ENCODE measurements around the gene PCK2. TPM values are rescaled to one million over a fixed set of nuclear protein-coding genes. Genes with fewer than 3 reads are reported as not detected.

PCK2 gene
- total and polyA plus RNA-seq, 2 of the 13 experiments (the other 11 are each of a cell fraction or from before 2014, with no cell fraction given), result 129 to 272 TPM

GRCh38 chr14:24141097-24141880, 47.2 kb downstream of the PCK2 start, which contains the start of gene EMC9 (continued):
- TF ChIP-seq DPF2 (CRISPR knock-in tag; IDR thresholded peaks at IDR 0.05; ENCODE audit: borderline replicate concordance, low read depth), result peak; percentile 79; the same call in 1 of the 2 replicates
- TF ChIP-seq, protein P1, sequence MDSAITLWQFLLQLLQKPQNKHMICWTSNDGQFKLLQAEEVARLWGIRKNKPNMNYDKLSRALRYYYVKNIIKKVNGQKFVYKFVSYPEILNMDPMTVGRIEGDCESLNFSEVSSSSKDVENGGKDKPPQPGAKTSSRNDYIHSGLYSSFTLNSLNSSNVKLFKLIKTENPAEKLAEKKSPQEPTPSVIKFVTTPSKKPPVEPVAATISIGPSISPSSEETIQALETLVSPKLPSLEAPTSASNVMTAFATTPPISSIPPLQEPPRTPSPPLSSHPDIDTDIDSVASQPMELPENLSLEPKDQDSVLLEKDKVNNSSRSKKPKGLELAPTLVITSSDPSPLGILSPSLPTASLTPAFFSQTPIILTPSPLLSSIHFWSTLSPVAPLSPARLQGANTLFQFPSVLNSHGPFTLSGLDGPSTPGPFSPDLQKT (CRISPR knock-in tag; IDR thresholded peaks at IDR 0.05; ENCODE audit: borderline replicate concordance), result no peak; the same call in 1 of the 2 replicates
- peak; percentile 79 for TF ChIP-seq ETV5 (CRISPR knock-in tag; IDR thresholded peaks at IDR 0.05; ENCODE audit: borderline replicate concordance)
- TF ChIP-seq ZNF607 (CRISPR knock-in tag; IDR thresholded peaks at IDR 0.05; ENCODE audit: borderline replicate concordance), result no peak
- peak; percentile 94 for TF ChIP-seq HOXA5 (CRISPR knock-in tag; IDR thresholded peaks at IDR 0.05)
- peak; percentile 82 for TF ChIP-seq ZNF619 (CRISPR knock-in tag; IDR thresholded peaks at IDR 0.05)
- TF ChIP-seq MEIS2 (CRISPR knock-in tag; IDR thresholded peaks at IDR 0.05), result peak; percentile 41; the same call in 1 of the 2 replicates
- TF ChIP-seq ZNF383 (CRISPR knock-in tag; IDR thresholded peaks at IDR 0.05; ENCODE audit: borderline replicate concordance), result peak; percentile 97; the same call in 1 of the 2 replicates
- TF ChIP-seq ZKSCAN1 (IDR thresholded peaks at IDR 0.05; ENCODE audit: low read length), result peak; percentile 26
- no peak; the same call in 1 of the 2 replicates for TF ChIP-seq KMT2B (CRISPR knock-in tag; IDR thresholded peaks at IDR 0.05)
- TF ChIP-seq JDP2 (CRISPR knock-in tag; IDR thresholded peaks at IDR 0.05; ENCODE audit: borderline replicate concordance), result no peak
- TF ChIP-seq, protein P2, sequence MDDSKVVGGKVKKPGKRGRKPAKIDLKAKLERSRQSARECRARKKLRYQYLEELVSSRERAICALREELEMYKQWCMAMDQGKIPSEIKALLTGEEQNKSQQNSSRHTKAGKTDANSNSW (CRISPR knock-in tag; IDR thresholded peaks at IDR 0.05; ENCODE audit: borderline replicate concordance), result peak; percentile 90; the same call in 1 of the 2 replicates
- no peak; the same call in 1 of the 2 replicates for TF ChIP-seq ZNF143 (CRISPR knock-in tag; IDR thresholded peaks at IDR 0.05)
- TF ChIP-seq, protein P3, sequence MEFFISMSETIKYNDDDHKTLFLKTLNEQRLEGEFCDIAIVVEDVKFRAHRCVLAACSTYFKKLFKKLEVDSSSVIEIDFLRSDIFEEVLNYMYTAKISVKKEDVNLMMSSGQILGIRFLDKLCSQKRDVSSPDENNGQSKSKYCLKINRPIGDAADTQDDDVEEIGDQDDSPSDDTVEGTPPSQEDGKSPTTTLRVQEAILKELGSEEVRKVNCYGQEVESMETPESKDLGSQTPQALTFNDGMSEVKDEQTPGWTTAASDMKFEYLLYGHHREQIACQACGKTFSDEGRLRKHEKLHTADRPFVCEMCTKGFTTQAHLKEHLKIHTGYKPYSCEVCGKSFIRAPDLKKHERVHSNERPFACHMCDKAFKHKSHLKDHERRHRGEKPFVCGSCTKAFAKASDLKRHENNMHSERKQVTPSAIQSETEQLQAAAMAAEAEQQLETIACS (CRISPR knock-in tag; IDR thresholded peaks at IDR 0.05), result peak; percentile 43; the same call in 1 of the 2 replicates
- TF ChIP-seq, protein P4, sequence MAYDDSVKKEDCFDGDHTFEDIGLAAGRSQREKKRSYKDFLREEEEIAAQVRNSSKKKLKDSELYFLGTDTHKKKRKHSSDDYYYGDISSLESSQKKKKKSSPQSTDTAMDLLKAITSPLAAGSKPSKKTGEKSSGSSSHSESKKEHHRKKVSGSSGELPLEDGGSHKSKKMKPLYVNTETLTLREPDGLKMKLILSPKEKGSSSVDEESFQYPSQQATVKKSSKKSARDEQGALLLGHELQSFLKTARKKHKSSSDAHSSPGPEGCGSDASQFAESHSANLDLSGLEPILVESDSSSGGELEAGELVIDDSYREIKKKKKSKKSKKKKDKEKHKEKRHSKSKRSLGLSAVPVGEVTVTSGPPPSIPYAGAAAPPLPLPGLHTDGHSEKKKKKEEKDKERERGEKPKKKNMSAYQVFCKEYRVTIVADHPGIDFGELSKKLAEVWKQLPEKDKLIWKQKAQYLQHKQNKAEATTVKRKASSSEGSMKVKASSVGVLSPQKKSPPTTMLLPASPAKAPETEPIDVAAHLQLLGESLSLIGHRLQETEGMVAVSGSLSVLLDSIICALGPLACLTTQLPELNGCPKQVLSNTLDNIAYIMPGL (CRISPR knock-in tag; IDR thresholded peaks at IDR 0.05; ENCODE audit: borderline replicate concordance in 1 of 2, low read depth in 1 of 2), result peak; percentile 89 to 98
- TF ChIP-seq ZFP37 (CRISPR knock-in tag; IDR thresholded peaks at IDR 0.05; ENCODE audit: borderline replicate concordance), result peak; percentile 64; the same call in 1 of the 2 replicates
- TF ChIP-seq, protein P5, sequence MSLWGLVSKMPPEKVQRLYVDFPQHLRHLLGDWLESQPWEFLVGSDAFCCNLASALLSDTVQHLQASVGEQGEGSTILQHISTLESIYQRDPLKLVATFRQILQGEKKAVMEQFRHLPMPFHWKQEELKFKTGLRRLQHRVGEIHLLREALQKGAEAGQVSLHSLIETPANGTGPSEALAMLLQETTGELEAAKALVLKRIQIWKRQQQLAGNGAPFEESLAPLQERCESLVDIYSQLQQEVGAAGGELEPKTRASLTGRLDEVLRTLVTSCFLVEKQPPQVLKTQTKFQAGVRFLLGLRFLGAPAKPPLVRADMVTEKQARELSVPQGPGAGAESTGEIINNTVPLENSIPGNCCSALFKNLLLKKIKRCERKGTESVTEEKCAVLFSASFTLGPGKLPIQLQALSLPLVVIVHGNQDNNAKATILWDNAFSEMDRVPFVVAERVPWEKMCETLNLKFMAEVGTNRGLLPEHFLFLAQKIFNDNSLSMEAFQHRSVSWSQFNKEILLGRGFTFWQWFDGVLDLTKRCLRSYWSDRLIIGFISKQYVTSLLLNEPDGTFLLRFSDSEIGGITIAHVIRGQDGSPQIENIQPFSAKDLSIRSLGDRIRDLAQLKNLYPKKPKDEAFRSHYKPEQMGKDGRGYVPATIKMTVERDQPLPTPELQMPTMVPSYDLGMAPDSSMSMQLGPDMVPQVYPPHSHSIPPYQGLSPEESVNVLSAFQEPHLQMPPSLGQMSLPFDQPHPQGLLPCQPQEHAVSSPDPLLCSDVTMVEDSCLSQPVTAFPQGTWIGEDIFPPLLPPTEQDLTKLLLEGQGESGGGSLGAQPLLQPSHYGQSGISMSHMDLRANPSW (CRISPR knock-in tag; IDR thresholded peaks at IDR 0.05; ENCODE audit: borderline replicate concordance), result peak; percentile 92
- peak; percentile 72; the same call in 1 of the 2 replicates for TF ChIP-seq ZNF503 (CRISPR knock-in tag; IDR thresholded peaks at IDR 0.05)
